HEK293 (cell line): ENCODE measurements around the gene MYRFL.

Experiments used
- CTCF ChIA-PET: fragments of 350-600 bp; formaldehyde crosslinking; extraction: SDS; loops from one replicate; lab custom pipeline; 2021; ENCODE audit warnings: antibody characterized with exemption; lab: Yijun Ruan, JAX
- POLR2A ChIA-PET: fragments of 300-600 bp; formaldehyde crosslinking; extraction: SDS; loops from one replicate; lab custom pipeline; 2020; ENCODE audit warnings: antibody characterized with exemption, inconsistent platforms; lab: Yijun Ruan, JAX
- H3K27ac ChIP-seq: fragments of 200-500 bp; sonication (Bioruptor generic); 2 replicates; pipeline ENCODE4 v1.5.1; 2014; ENCODE audit warnings: low read depth, low read length, control low read depth, inconsistent platforms; ENCODE audit errors: extremely low read depth
- H3K36me3 ChIP-seq, 2 experiments: fragments of 200-500 bp in 1 of 2; sonication (Bioruptor generic) in 1 of 2; 1 replicate in 1 of 2; 2 replicates in 1 of 2; pipeline ENCODE4 v1.5.1; 2014 to 2017; ENCODE audit warnings: inconsistent platforms in 2 of 2, low read length in 2 of 2; ENCODE audit not compliant: control insufficient read depth in 2 of 2, insufficient read depth in 1 of 2
- H3K4me1 ChIP-seq: fragments of 200-500 bp; sonication (Bioruptor generic); 2 replicates; pipeline ENCODE4 v1.5.1; 2014; ENCODE audit warnings: mild to moderate bottlenecking, low read length, inconsistent platforms; ENCODE audit not compliant: control insufficient read depth, insufficient read depth
- H3K4me3 ChIP-seq: 2 replicates; pipeline ENCODE4 v1.5.1; 2011; ENCODE audit warnings: low read depth, mild to moderate bottlenecking, control low read depth, low read length, moderate library complexity
- H3K9me3 ChIP-seq: fragments of 200-500 bp; sonication (Bioruptor generic); 2 replicates; pipeline ENCODE4 v1.5.1; 2014; ENCODE audit warnings: low read depth, low read length, inconsistent platforms; ENCODE audit not compliant: control insufficient read depth, insufficient read depth
- HOXD13 ChIP-seq: sonication (generic); formaldehyde crosslinking; IDR thresholded peaks from 2 replicates; pipeline ENCODE4 v1.8.0; 2022; ENCODE audit warnings: missing genetic modification reagents, borderline replicate concordance
- KLF1 ChIP-seq: fragments of 450-650 bp; formaldehyde crosslinking; IDR thresholded peaks from 2 replicates; pipeline ENCODE4 v1.5.1; 2016; ENCODE audit warnings: missing biosample characterization, missing genetic modification characterization
- SP3 ChIP-seq: fragments of 450-650 bp; formaldehyde crosslinking; IDR thresholded peaks from 2 replicates; pipeline ENCODE4 v1.5.1; 2016; ENCODE audit warnings: missing biosample characterization, missing genetic modification characterization
- ZNF341 ChIP-seq: fragments of 450-650 bp; formaldehyde crosslinking; IDR thresholded peaks from 2 replicates; pipeline ENCODE4; 2016; ENCODE audit warnings: low read depth, missing biosample characterization, missing genetic modification characterization
- ZNF514 ChIP-seq: fragments of 450-650 bp; formaldehyde crosslinking; IDR thresholded peaks from 2 replicates; pipeline ENCODE4 v1.5.1; 2016; ENCODE audit warnings: missing biosample characterization, missing genetic modification characterization
- ZNF621 ChIP-seq: fragments of 450-650 bp; formaldehyde crosslinking; IDR thresholded peaks from 2 replicates; pipeline ENCODE4 v1.5.1; 2017; ENCODE audit warnings: missing biosample characterization, missing genetic modification characterization
- ZNF76 ChIP-seq: fragments of 450-650 bp; formaldehyde crosslinking; IDR thresholded peaks from 2 replicates; pipeline ENCODE4; 2016; ENCODE audit warnings: low read depth, missing biosample characterization, missing genetic modification characterization, borderline replicate concordance
- ZSCAN30 ChIP-seq: fragments of 450-650 bp; IDR thresholded peaks from 2 replicates; pipeline ENCODE4 v1.5.1; 2018; ENCODE audit warnings: missing biosample characterization, mild to moderate bottlenecking, missing genetic modification characterization, moderate library complexity
- TF ChIP-seq, protein P1 (sequence below): fragments of 450-650 bp; formaldehyde crosslinking; IDR thresholded peaks from 2 replicates; pipeline ENCODE4 v1.5.1; 2016; ENCODE audit warnings: missing biosample characterization, missing genetic modification characterization
- TF ChIP-seq, protein P2 (sequence below): fragments of 450-650 bp; formaldehyde crosslinking; IDR thresholded peaks from 2 replicates; pipeline ENCODE4 v1.5.1; 2016; ENCODE audit warnings: missing biosample characterization, missing genetic modification characterization
- TF ChIP-seq, protein P3 (sequence below): fragments of 450-650 bp; formaldehyde crosslinking; IDR thresholded peaks from 2 replicates; pipeline ENCODE4 v1.5.1; 2016; ENCODE audit warnings: missing biosample characterization, missing genetic modification characterization
- TF ChIP-seq, protein P4 (sequence below): fragments of 450-650 bp; formaldehyde crosslinking; IDR thresholded peaks from 2 replicates; pipeline ENCODE4 v1.5.1; 2016; ENCODE audit warnings: missing biosample characterization, missing genetic modification characterization
- TF ChIP-seq, protein P5 (sequence below): fragments of 450-650 bp; formaldehyde crosslinking; IDR thresholded peaks from 2 replicates; pipeline ENCODE4 v1.5.1; 2017; ENCODE audit warnings: missing biosample characterization, missing genetic modification characterization
- TF ChIP-seq, protein P6 (sequence below): fragments of 450-650 bp; formaldehyde crosslinking; IDR thresholded peaks from 2 replicates; pipeline ENCODE4 v1.5.1; 2017; ENCODE audit warnings: missing biosample characterization, missing genetic modification characterization

The MYRFL gene

DNA sequence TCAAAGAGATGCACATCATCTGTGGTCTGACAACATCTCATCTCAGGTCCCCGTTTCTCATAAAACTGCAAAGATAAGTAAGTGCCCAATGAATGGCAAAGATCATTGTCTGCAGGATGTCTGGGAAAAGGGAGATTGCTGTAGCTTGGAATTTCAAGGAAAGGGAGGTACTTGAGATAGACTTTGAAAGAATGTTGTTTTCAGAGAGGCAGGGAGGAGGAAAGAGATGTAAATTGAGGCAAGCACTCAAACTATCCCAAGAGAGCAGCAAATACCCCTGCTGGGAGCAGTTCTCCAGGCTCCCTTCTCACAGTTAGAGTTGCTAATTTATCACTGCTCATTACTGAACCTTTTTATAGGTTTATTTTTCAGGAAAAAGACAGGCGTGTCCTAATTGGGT lies 107.1 kb downstream of the MYRFL start:
- Histone ChIP-seq H3K27ac (no peak overlapping the region), H3K4me3 (no peak overlapping the region), H3K4me1 (no peaks in the 10 kb centered on the region), H3K36me3 (no peaks in the 10 kb centered on the region), H3K9me3 (no peaks in the 10 kb centered on the region)
- TF ChIP-seq, protein P1, sequence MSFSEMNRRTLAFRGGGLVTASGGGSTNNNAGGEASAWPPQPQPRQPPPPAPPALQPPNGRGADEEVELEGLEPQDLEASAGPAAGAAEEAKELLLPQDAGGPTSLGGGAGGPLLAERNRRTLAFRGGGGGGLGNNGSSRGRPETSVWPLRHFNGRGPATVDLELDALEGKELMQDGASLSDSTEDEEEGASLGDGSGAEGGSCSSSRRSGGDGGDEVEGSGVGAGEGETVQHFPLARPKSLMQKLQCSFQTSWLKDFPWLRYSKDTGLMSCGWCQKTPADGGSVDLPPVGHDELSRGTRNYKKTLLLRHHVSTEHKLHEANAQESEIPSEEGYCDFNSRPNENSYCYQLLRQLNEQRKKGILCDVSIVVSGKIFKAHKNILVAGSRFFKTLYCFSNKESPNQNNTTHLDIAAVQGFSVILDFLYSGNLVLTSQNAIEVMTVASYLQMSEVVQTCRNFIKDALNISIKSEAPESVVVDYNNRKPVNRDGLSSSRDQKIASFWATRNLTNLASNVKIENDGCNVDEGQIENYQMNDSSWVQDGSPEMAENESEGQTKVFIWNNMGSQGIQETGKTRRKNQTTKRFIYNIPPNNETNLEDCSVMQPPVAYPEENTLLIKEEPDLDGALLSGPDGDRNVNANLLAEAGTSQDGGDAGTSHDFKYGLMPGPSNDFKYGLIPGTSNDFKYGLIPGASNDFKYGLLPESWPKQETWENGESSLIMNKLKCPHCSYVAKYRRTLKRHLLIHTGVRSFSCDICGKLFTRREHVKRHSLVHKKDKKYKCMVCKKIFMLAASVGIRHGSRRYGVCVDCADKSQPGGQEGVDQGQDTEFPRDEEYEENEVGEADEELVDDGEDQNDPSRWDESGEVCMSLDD (tag by site-specific recombination), result no peak
- TF ChIP-seq, protein P2, sequence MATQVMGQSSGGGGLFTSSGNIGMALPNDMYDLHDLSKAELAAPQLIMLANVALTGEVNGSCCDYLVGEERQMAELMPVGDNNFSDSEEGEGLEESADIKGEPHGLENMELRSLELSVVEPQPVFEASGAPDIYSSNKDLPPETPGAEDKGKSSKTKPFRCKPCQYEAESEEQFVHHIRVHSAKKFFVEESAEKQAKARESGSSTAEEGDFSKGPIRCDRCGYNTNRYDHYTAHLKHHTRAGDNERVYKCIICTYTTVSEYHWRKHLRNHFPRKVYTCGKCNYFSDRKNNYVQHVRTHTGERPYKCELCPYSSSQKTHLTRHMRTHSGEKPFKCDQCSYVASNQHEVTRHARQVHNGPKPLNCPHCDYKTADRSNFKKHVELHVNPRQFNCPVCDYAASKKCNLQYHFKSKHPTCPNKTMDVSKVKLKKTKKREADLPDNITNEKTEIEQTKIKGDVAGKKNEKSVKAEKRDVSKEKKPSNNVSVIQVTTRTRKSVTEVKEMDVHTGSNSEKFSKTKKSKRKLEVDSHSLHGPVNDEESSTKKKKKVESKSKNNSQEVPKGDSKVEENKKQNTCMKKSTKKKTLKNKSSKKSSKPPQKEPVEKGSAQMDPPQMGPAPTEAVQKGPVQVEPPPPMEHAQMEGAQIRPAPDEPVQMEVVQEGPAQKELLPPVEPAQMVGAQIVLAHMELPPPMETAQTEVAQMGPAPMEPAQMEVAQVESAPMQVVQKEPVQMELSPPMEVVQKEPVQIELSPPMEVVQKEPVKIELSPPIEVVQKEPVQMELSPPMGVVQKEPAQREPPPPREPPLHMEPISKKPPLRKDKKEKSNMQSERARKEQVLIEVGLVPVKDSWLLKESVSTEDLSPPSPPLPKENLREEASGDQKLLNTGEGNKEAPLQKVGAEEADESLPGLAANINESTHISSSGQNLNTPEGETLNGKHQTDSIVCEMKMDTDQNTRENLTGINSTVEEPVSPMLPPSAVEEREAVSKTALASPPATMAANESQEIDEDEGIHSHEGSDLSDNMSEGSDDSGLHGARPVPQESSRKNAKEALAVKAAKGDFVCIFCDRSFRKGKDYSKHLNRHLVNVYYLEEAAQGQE (tag by site-specific recombination), result no peak
- TF ChIP-seq, protein P3, sequence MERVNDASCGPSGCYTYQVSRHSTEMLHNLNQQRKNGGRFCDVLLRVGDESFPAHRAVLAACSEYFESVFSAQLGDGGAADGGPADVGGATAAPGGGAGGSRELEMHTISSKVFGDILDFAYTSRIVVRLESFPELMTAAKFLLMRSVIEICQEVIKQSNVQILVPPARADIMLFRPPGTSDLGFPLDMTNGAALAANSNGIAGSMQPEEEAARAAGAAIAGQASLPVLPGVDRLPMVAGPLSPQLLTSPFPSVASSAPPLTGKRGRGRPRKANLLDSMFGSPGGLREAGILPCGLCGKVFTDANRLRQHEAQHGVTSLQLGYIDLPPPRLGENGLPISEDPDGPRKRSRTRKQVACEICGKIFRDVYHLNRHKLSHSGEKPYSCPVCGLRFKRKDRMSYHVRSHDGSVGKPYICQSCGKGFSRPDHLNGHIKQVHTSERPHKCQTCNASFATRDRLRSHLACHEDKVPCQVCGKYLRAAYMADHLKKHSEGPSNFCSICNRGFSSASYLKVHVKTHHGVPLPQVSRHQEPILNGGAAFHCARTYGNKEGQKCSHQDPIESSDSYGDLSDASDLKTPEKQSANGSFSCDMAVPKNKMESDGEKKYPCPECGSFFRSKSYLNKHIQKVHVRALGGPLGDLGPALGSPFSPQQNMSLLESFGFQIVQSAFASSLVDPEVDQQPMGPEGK (tag by site-specific recombination), result no peak
- no peak for TF ChIP-seq ZNF621 (tag by site-specific recombination)
- no peak for TF ChIP-seq ZNF76
- no peak for TF ChIP-seq HOXD13 (CRISPR knock-in tag)
- TF ChIP-seq, protein P4, sequence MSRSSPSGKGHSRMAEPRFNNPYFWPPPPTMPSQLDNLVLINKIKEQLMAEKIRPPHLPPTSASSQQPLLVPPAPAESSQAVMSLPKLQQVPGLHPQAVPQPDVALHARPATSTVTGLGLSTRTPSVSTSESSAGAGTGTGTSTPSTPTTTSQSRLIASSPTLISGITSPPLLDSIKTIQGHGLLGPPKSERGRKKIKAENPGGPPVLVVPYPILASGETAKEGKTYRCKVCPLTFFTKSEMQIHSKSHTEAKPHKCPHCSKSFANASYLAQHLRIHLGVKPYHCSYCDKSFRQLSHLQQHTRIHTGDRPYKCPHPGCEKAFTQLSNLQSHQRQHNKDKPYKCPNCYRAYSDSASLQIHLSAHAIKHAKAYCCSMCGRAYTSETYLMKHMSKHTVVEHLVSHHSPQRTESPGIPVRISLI (tag by site-specific recombination), result no peak
- TF ChIP-seq, protein P5, sequence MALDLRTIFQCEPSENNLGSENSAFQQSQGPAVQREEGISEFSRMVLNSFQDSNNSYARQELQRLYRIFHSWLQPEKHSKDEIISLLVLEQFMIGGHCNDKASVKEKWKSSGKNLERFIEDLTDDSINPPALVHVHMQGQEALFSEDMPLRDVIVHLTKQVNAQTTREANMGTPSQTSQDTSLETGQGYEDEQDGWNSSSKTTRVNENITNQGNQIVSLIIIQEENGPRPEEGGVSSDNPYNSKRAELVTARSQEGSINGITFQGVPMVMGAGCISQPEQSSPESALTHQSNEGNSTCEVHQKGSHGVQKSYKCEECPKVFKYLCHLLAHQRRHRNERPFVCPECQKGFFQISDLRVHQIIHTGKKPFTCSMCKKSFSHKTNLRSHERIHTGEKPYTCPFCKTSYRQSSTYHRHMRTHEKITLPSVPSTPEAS, result no peak
- TF ChIP-seq ZSCAN30 (tag by site-specific recombination), result no peak
- no peak for TF ChIP-seq ZNF341 (tag by site-specific recombination)
- TF ChIP-seq, protein P6, sequence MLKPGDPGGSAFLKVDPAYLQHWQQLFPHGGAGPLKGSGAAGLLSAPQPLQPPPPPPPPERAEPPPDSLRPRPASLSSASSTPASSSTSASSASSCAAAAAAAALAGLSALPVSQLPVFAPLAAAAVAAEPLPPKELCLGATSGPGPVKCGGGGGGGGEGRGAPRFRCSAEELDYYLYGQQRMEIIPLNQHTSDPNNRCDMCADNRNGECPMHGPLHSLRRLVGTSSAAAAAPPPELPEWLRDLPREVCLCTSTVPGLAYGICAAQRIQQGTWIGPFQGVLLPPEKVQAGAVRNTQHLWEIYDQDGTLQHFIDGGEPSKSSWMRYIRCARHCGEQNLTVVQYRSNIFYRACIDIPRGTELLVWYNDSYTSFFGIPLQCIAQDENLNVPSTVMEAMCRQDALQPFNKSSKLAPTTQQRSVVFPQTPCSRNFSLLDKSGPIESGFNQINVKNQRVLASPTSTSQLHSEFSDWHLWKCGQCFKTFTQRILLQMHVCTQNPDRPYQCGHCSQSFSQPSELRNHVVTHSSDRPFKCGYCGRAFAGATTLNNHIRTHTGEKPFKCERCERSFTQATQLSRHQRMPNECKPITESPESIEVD, result no peak
- TF ChIP-seq SP3 (tag by site-specific recombination), result no peak
- TF ChIP-seq ZNF514 (tag by site-specific recombination), result no peak
- TF ChIP-seq KLF1 (tag by site-specific recombination), result no peak
- CTCF ChIA-PET, result no interaction called here
- POLR2A ChIA-PET, result no interaction called here
